SK-N-SH treated with all-trans-retinoic acid at 6 μM for 48 hours (cell line): ENCODE results near the gene CDK14.

Source experiments
- ATAC-seq: fragments of 200-7000 bp; cut with Tn5 transposase; 3 replicates; pipeline ENCODE4 v1.9.1; 2020; ENCODE audit warnings: mild to moderate bottlenecking, moderate library complexity
- ARNTL ChIP-seq: fragments of 450-650 bp; formaldehyde crosslinking; IDR thresholded peaks from 2 replicates; pipeline ENCODE4 v1.5.0; 2020; ENCODE audit warnings: low read depth, mild to moderate bottlenecking, moderate library complexity, borderline replicate concordance
- BACH2 ChIP-seq: fragments of 250-450 bp; sonication (Bioruptor Pico); IDR thresholded peaks from 2 replicates; pipeline ENCODE4 v1.9.0; 2021; ENCODE audit warnings: mild to moderate bottlenecking, borderline replicate concordance
- CSDC2 ChIP-seq: fragments of 250-450 bp; sonication (Bioruptor Pico); IDR thresholded peaks from 2 replicates; pipeline ENCODE4 v1.5.0; 2020; ENCODE audit warnings: mild to moderate bottlenecking, moderate library complexity
- ESRRG ChIP-seq: fragments of 250-450 bp; sonication (Bioruptor Pico); IDR thresholded peaks from 2 replicates; pipeline ENCODE4 v1.6.1; 2021; ENCODE audit warnings: mild to moderate bottlenecking
- GLIS3 ChIP-seq: fragments of 250-450 bp; sonication (Bioruptor Pico); IDR thresholded peaks from 2 replicates; pipeline ENCODE4 v1.5.0; 2020; ENCODE audit warnings: mild to moderate bottlenecking, moderate library complexity
- ISL1 ChIP-seq: fragments of 250-450 bp; sonication (Bioruptor Pico); IDR thresholded peaks from 2 replicates; pipeline ENCODE4 v2.1.2; 2022; ENCODE audit warnings: mild to moderate bottlenecking, moderate library complexity
- OSR1 ChIP-seq: fragments of 250-450 bp; sonication (Bioruptor Pico); IDR thresholded peaks from 2 replicates; pipeline ENCODE4 v1.8.0; 2022; ENCODE audit warnings: moderate library complexity, mild to moderate bottlenecking, inconsistent platforms
- PPARA ChIP-seq: fragments of 250-450 bp; sonication (Bioruptor Pico); IDR thresholded peaks from 2 replicates; pipeline ENCODE4 v1.5.0; 2020; ENCODE audit warnings: mild to moderate bottlenecking, borderline replicate concordance
- RARB ChIP-seq: fragments of 250-450 bp; sonication (Bioruptor Pico); IDR thresholded peaks from 2 replicates; pipeline ENCODE4 v1.8.0; 2021; ENCODE audit warnings: mild to moderate bottlenecking, moderate library complexity
- SNAI2 ChIP-seq: fragments of 250-450 bp; sonication (Bioruptor Pico); IDR thresholded peaks from 2 replicates; pipeline ENCODE4 v1.5.0; 2020; ENCODE audit warnings: mild to moderate bottlenecking, moderate library complexity
- TOX ChIP-seq: fragments of 250-450 bp; sonication (Bioruptor Pico); IDR thresholded peaks from 2 replicates; pipeline ENCODE4 v1.8.0; 2021; ENCODE audit warnings: mild to moderate bottlenecking, moderate library complexity, borderline replicate concordance
- ZC3H10 ChIP-seq: fragments of 250-450 bp; sonication (Bioruptor Pico); IDR thresholded peaks from 2 replicates; pipeline ENCODE4 v1.5.1; 2021; ENCODE audit warnings: mild to moderate bottlenecking, moderate library complexity
- ZFP3 ChIP-seq: fragments of 250-450 bp; sonication (Bioruptor Pico); IDR thresholded peaks from 2 replicates; pipeline ENCODE4 v1.5.0; 2020; ENCODE audit warnings: mild to moderate bottlenecking, moderate library complexity
- ZFP30 ChIP-seq: fragments of 450-650 bp; formaldehyde crosslinking; IDR thresholded peaks from 2 replicates; pipeline ENCODE4 v1.5.0; 2022; ENCODE audit warnings: mild to moderate bottlenecking, moderate library complexity
- ZNF70 ChIP-seq: fragments of 450-650 bp; formaldehyde crosslinking; IDR thresholded peaks from 2 replicates; pipeline ENCODE4 v1.5.0; 2020; ENCODE audit warnings: mild to moderate bottlenecking, moderate library complexity
- ZNF8 ChIP-seq: fragments of 450-650 bp; formaldehyde crosslinking; IDR thresholded peaks from 2 replicates; pipeline ENCODE4 v1.5.0; 2020; ENCODE audit warnings: mild to moderate bottlenecking, moderate library complexity
- TF ChIP-seq, protein P1 (sequence below): fragments of 250-450 bp; sonication (Bioruptor Pico); IDR thresholded peaks from 2 replicates; pipeline ENCODE4 v1.5.0; 2020; ENCODE audit warnings: mild to moderate bottlenecking, moderate library complexity
- TF ChIP-seq, protein P2 (sequence below): fragments of 250-450 bp; sonication (Bioruptor Pico); IDR thresholded peaks from 2 replicates; pipeline ENCODE4 v1.8.0; 2020; ENCODE audit warnings: mild to moderate bottlenecking, moderate library complexity, borderline replicate concordance
- TF ChIP-seq, protein P3 (sequence below): fragments of 250-450 bp; sonication (Bioruptor Pico); IDR thresholded peaks from 2 replicates; pipeline ENCODE4 v1.5.1; 2020; ENCODE audit warnings: low read depth, mild to moderate bottlenecking, moderate library complexity
- TF ChIP-seq, protein P4 (sequence below): fragments of 250-450 bp; sonication (Bioruptor Pico); IDR thresholded peaks from 2 replicates; pipeline ENCODE4 v1.5.1; 2021; ENCODE audit warnings: mild to moderate bottlenecking, moderate library complexity
- TF ChIP-seq, protein P5 (sequence below): fragments of 250-450 bp; sonication (Bioruptor Pico); IDR thresholded peaks from 2 replicates; pipeline ENCODE4 v1.8.0; 2021; ENCODE audit warnings: low read depth, mild to moderate bottlenecking, moderate library complexity, borderline replicate concordance

Gene CDK14

DNA sequence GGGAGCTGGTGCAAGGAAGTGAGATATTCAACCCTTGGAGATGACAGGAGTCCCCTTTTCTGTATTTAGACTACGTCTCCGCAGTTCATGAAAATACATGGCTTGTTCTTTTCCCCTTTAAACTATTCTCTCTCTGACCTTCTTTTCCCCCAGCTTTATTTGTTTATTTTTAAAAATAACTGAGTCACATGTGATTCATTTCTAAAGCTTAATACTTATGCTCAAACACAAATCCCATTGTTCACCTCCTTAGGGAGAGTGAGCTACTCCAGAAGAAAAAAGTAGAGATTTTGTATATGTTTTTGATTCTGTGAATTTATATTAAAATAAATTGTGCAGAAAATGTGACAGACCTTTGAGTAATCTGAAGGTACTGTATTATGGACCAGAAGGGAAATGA lies 632.2 kb downstream of the CDK14 start:
- TF ChIP-seq, protein P1, sequence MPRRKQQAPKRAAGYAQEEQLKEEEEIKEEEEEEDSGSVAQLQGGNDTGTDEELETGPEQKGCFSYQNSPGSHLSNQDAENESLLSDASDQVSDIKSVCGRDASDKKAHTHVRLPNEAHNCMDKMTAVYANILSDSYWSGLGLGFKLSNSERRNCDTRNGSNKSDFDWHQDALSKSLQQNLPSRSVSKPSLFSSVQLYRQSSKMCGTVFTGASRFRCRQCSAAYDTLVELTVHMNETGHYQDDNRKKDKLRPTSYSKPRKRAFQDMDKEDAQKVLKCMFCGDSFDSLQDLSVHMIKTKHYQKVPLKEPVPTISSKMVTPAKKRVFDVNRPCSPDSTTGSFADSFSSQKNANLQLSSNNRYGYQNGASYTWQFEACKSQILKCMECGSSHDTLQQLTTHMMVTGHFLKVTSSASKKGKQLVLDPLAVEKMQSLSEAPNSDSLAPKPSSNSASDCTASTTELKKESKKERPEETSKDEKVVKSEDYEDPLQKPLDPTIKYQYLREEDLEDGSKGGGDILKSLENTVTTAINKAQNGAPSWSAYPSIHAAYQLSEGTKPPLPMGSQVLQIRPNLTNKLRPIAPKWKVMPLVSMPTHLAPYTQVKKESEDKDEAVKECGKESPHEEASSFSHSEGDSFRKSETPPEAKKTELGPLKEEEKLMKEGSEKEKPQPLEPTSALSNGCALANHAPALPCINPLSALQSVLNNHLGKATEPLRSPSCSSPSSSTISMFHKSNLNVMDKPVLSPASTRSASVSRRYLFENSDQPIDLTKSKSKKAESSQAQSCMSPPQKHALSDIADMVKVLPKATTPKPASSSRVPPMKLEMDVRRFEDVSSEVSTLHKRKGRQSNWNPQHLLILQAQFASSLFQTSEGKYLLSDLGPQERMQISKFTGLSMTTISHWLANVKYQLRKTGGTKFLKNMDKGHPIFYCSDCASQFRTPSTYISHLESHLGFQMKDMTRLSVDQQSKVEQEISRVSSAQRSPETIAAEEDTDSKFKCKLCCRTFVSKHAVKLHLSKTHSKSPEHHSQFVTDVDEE, result no peak
- TF ChIP-seq CSDC2 (CRISPR knock-in tag), result no peak
- no peak for TF ChIP-seq TOX (CRISPR knock-in tag)
- TF ChIP-seq OSR1, result no peak
- no peak for TF ChIP-seq ZNF70 (CRISPR knock-in tag)
- no peak for TF ChIP-seq ESRRG (CRISPR knock-in tag)
- TF ChIP-seq, protein P2, sequence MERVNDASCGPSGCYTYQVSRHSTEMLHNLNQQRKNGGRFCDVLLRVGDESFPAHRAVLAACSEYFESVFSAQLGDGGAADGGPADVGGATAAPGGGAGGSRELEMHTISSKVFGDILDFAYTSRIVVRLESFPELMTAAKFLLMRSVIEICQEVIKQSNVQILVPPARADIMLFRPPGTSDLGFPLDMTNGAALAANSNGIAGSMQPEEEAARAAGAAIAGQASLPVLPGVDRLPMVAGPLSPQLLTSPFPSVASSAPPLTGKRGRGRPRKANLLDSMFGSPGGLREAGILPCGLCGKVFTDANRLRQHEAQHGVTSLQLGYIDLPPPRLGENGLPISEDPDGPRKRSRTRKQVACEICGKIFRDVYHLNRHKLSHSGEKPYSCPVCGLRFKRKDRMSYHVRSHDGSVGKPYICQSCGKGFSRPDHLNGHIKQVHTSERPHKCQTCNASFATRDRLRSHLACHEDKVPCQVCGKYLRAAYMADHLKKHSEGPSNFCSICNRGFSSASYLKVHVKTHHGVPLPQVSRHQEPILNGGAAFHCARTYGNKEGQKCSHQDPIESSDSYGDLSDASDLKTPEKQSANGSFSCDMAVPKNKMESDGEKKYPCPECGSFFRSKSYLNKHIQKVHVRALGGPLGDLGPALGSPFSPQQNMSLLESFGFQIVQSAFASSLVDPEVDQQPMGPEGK (CRISPR knock-in tag), result no peak
- TF ChIP-seq, protein P3, sequence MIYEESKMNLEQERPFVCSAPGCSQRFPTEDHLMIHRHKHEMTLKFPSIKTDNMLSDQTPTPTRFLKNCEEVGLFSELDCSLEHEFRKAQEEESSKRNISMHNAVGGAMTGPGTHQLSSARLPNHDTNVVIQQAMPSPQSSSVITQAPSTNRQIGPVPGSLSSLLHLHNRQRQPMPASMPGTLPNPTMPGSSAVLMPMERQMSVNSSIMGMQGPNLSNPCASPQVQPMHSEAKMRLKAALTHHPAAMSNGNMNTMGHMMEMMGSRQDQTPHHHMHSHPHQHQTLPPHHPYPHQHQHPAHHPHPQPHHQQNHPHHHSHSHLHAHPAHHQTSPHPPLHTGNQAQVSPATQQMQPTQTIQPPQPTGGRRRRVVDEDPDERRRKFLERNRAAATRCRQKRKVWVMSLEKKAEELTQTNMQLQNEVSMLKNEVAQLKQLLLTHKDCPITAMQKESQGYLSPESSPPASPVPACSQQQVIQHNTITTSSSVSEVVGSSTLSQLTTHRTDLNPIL, result no peak
- TF ChIP-seq ZC3H10 (CRISPR knock-in tag), result no peak
- TF ChIP-seq ZNF8 (CRISPR knock-in tag), result no peak
- TF ChIP-seq BACH2, result no peak
- ATAC-seq, result no peak

DNA sequence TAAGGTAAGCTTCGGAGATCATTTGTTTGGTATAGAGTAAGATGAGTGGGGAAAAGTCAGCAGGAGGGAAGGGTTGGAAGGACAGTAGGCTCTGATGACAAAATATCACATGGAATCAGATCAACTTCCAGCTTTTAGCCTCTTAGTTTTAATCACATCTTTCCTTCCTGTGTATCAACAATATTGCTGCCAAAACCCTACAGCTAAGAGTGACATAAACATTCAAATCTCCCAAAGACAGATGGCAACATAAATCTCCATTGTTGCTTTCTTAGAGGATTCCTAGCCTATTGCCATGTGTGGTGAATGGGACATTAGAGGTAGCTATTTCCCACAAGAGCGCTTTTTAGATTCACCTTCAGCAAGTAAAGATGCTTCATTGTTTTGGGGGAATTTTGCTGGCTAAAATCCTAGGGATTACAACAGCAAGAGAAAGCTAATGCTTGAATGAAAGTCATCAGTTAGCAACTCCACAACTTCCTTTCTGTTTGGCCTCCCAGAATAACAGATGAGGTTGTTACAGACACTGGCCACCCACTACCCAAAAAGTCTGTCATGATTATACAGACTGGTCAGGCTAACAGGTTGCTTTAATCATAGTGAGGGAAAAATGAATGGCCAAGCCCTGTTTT lies 632.9 kb downstream of the CDK14 start:
- TF ChIP-seq OSR1, result no peak
- no peak for TF ChIP-seq ISL1 (CRISPR knock-in tag)
- no peak for TF ChIP-seq ZFP30
- TF ChIP-seq, protein P4, sequence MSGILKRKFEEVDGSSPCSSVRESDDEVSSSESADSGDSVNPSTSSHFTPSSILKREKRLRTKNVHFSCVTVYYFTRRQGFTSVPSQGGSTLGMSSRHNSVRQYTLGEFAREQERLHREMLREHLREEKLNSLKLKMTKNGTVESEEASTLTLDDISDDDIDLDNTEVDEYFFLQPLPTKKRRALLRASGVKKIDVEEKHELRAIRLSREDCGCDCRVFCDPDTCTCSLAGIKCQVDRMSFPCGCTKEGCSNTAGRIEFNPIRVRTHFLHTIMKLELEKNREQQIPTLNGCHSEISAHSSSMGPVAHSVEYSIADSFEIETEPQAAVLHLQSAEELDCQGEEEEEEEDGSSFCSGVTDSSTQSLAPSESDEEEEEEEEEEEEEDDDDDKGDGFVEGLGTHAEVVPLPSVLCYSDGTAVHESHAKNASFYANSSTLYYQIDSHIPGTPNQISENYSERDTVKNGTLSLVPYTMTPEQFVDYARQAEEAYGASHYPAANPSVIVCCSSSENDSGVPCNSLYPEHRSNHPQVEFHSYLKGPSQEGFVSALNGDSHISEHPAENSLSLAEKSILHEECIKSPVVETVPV (CRISPR knock-in tag), result no peak
- TF ChIP-seq CSDC2 (CRISPR knock-in tag), result no peak
- TF ChIP-seq SNAI2 (CRISPR knock-in tag), result no peak
- no peak for TF ChIP-seq ARNTL
- no peak for ATAC-seq

DNA sequence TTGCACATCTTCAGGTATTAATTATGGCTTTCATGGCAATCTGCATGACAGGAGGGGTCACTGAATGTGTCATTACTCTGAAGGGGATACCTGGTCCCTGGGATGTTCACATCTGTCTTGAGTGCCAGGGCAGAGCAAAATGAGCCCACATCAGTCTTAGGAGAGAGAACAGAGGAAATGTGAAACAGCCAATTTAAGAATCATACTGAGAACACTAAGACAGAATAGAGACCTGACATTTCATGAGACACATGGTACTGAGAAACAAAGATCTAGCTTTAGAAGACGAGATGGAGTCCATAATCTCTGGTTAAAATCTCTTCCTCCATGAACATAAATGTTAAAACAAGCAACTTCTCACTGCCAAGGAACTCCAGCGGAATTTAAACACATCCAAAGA lies 634.0 kb downstream of the CDK14 start:
- ATAC-seq, result no peak
- TF ChIP-seq BACH2 (0 out of 2 replicates have a peak, but pooled peaks have one; percentile 33), RARB (no peak)
- TF ChIP-seq, protein P2 (CRISPR knock-in tag), result no peak

DNA sequence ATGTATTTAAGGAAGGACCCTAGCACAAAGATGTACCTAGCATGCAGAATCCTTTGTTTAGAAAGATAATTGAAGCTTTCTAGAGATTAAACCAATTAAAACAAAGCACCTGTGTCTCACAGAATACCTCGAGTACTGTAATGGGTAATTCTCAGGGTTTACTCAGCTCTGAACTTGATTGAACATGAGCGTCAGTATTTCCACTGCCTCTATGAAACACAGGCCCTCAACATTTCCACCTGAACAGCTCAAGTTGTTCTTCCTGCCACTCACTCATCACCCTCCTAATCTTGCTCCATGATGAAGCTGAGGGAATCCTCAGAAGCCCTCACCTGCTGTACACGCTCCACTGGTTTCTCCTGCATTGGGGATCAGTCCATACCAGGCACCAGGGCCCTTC lies 634.4 kb downstream of the CDK14 start:
- TF ChIP-seq ZFP3 (CRISPR knock-in tag), result no peak
- no peak for TF ChIP-seq ISL1 (CRISPR knock-in tag)
- no peak for TF ChIP-seq TOX (CRISPR knock-in tag)
- TF ChIP-seq BACH2, result no peak
- TF ChIP-seq RARB, result no peak
- no peak for TF ChIP-seq OSR1
- no peak for TF ChIP-seq ZFP30
- TF ChIP-seq PPARA (CRISPR knock-in tag), result no peak
- TF ChIP-seq ESRRG (CRISPR knock-in tag), result no peak
- TF ChIP-seq, protein P5, sequence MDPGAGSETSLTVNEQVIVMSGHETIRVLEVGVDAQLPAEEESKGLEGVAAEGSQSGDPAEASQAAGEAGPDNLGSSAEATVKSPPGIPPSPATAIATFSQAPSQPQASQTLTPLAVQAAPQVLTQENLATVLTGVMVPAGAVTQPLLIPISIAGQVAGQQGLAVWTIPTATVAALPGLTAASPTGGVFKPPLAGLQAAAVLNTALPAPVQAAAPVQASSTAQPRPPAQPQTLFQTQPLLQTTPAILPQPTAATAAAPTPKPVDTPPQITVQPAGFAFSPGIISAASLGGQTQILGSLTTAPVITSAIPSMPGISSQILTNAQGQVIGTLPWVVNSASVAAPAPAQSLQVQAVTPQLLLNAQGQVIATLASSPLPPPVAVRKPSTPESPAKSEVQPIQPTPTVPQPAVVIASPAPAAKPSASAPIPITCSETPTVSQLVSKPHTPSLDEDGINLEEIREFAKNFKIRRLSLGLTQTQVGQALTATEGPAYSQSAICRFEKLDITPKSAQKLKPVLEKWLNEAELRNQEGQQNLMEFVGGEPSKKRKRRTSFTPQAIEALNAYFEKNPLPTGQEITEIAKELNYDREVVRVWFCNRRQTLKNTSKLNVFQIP (CRISPR knock-in tag), result no peak
- TF ChIP-seq ZNF8 (CRISPR knock-in tag), result no peak
- TF ChIP-seq, protein P4 (CRISPR knock-in tag), result no peak
- TF ChIP-seq, protein P2 (CRISPR knock-in tag), result no peak
- no peak for TF ChIP-seq GLIS3
- no peak for ATAC-seq
